OCI-LY1 (cell line): ENCODE data around the gene NR4A1.

Source experiments
- H2AFZ ChIP-seq: fragments of 200-600 bp; sonication (generic), shearing (Covaris generic); 2 replicates; pipeline ENCODE4 v1.6.0; 2014; ENCODE audit warnings: antibody characterized with exemption, mild to moderate bottlenecking, low read length
- H3F3A ChIP-seq: fragments of 200-600 bp; sonication (generic), shearing (Covaris generic); 2 replicates; pipeline ENCODE4 v1.6.0; 2014; ENCODE audit warnings: mild to moderate bottlenecking, antibody characterized with exemption, low read length, moderate library complexity; ENCODE audit not compliant: insufficient read depth
- H3K27ac ChIP-seq: fragments of 200-600 bp; sonication (generic); 2 replicates; pipeline ENCODE4 v1.5.1; 2014; ENCODE audit warnings: low read length, mixed run types, mild to moderate bottlenecking, low read depth; ENCODE audit not compliant: poor library complexity, severe bottlenecking
- H3K27me3 ChIP-seq: fragments of 200-600 bp; sonication (generic); 2 replicates; pipeline ENCODE4 v1.6.0; 2014; ENCODE audit warnings: antibody characterized with exemption, mild to moderate bottlenecking, low read length, moderate library complexity; ENCODE audit not compliant: insufficient read depth
- H3K36me3 ChIP-seq: fragments of 200-600 bp; sonication (generic); 2 replicates; pipeline ENCODE4 v1.6.1; 2014; ENCODE audit warnings: mild to moderate bottlenecking, antibody characterized with exemption, low read length, moderate library complexity, mixed read lengths; ENCODE audit not compliant: insufficient read depth
- H3K4me1 ChIP-seq: fragments of 200-600 bp; sonication (generic); 2 replicates; pipeline ENCODE4 v1.5.1; 2014; ENCODE audit warnings: mild to moderate bottlenecking, low read length, moderate library complexity; ENCODE audit not compliant: insufficient read depth, severe bottlenecking
- H3K4me2 ChIP-seq: fragments of 200-600 bp; sonication (generic), shearing (Covaris generic); 2 replicates; pipeline ENCODE4 v1.6.1; 2014; ENCODE audit warnings: low read length
- H3K4me3 ChIP-seq: fragments of 200-600 bp; sonication (generic); 2 replicates; pipeline ENCODE4 v1.5.1; 2014; ENCODE audit warnings: low read length, low read depth, mild to moderate bottlenecking, mixed read lengths; ENCODE audit not compliant: poor library complexity, severe bottlenecking
- H3K79me2 ChIP-seq: fragments of 200-600 bp; shearing (Covaris generic); 2 replicates; pipeline ENCODE4 v1.6.1; 2016; ENCODE audit warnings: mixed run types, low read length, mixed read lengths; ENCODE audit not compliant: insufficient read depth
- H3K9ac ChIP-seq: fragments of 200-600 bp; sonication (generic), shearing (Covaris generic); 2 replicates; pipeline ENCODE4 v1.6.1; 2014; ENCODE audit warnings: mild to moderate bottlenecking, low read length, mixed read lengths
- H3K9me2 ChIP-seq: fragments of 200-600 bp; sonication (generic), shearing (Covaris generic); 2 replicates; pipeline ENCODE4 v1.6.1; 2014; ENCODE audit warnings: low read depth, mild to moderate bottlenecking, low read length, mixed read lengths
- H3K9me3 ChIP-seq: fragments of 200-600 bp; shearing (Covaris generic); 2 replicates; pipeline ENCODE4 v1.6.1; 2014; ENCODE audit warnings: low read length, mixed read lengths
- H4K20me1 ChIP-seq: fragments of 200-600 bp; sonication (generic), shearing (Covaris generic); 2 replicates; pipeline ENCODE4 v1.6.0; 2016; ENCODE audit warnings: mild to moderate bottlenecking, low read length; ENCODE audit not compliant: insufficient read depth
- EZH2 ChIP-seq: fragments of 200-600 bp; sonication (generic), shearing (Covaris generic); IDR thresholded peaks from 2 replicates; pipeline ENCODE4 v1.8.0; 2017; ENCODE audit warnings: borderline replicate concordance, mixed run types, mild to moderate bottlenecking, antibody characterized with exemption, low read length, moderate library complexity, mixed read lengths
- TF ChIP-seq, protein P1 (sequence below): fragments of 200-600 bp; sonication (generic), shearing (Covaris generic); IDR thresholded peaks from 2 replicates; pipeline ENCODE4 v1.5.1; 2017; ENCODE audit warnings: mild to moderate bottlenecking, antibody characterized with exemption, low read length, moderate library complexity, mixed read lengths

NR4A1 gene

DNA sequence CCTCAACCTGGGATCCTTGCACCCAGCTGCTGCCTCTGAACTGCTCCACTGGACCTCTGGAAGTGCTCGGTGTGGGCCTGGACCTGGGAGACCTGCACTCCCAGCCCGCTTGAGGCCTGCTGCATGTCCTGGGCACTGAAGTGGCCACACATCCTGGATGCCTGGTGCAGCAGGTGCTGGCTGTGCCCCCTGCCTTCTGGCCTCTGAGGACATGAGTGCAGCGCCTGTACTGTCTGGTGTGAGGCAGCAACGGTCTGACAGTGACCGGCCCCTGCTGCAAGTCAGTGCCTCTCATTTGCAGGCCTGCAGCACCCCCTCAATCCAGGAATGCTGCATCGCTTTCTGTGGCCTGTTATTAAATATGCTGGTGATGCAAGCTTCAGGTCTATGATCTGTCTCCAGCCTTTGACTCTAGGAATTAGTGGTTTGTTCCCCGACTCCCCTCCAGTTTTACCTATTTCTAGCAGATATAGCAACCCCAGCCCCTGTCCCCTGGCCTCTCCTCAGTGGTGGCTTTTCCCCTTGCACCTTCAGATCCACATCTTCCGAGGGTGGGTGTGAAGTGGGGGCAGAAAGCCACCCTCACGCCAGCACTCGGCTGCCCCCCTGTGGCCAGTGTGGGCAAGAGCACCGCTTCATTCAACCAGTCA, 31.9 kb downstream of the NR4A1 start:
- Histone ChIP-seq H3K9ac (no peak overlapping the region), H3K9me3 (no peaks in the 10 kb centered on the region), H3K79me2 (no peaks in the 10 kb centered on the region), H3K9me2 (no peaks in the 10 kb centered on the region), H4K20me1 (no peaks in the 10 kb centered on the region), H3K27me3 (no peaks in the 10 kb centered on the region), H2AFZ (no peak overlapping the region), H3K4me1 (peaks cover 53% of the 10 kb centered on the region), H3K4me3 (no peak overlapping the region), H3K4me2 (no peak overlapping the region), H3F3A (no peaks in the 10 kb centered on the region), H3K27ac (peak overlapping the region; percentile 83), H3K36me3 (peaks cover 14% of the 10 kb centered on the region)
- TF ChIP-seq, protein P1, sequence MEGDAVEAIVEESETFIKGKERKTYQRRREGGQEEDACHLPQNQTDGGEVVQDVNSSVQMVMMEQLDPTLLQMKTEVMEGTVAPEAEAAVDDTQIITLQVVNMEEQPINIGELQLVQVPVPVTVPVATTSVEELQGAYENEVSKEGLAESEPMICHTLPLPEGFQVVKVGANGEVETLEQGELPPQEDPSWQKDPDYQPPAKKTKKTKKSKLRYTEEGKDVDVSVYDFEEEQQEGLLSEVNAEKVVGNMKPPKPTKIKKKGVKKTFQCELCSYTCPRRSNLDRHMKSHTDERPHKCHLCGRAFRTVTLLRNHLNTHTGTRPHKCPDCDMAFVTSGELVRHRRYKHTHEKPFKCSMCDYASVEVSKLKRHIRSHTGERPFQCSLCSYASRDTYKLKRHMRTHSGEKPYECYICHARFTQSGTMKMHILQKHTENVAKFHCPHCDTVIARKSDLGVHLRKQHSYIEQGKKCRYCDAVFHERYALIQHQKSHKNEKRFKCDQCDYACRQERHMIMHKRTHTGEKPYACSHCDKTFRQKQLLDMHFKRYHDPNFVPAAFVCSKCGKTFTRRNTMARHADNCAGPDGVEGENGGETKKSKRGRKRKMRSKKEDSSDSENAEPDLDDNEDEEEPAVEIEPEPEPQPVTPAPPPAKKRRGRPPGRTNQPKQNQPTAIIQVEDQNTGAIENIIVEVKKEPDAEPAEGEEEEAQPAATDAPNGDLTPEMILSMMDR: peak; percentile 99
- no peak for TF ChIP-seq EZH2

DNA sequence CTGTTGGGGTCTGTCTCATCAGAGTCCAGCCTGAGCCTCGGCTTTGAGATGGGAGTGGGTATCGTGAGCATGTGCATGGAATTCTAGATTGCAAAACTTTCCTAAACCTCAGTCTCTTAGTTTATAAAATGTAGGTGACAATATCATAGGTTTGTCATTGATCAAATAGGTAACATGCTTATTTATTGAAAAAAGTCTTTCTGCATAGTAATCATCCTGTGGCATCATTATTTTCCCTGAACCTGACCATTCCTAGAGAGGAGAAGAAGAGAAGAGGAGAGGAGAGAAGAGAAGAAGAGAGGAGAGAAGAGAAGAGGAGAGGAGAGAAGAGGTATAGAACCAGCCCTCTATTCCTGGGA, 32.4 kb downstream of the NR4A1 start:
- no peak overlapping the region for H3K4me3 ChIP-seq
- H2AFZ ChIP-seq: no peak overlapping the region
- H3F3A ChIP-seq: no peaks in the 10 kb centered on the region
- H3K4me1 ChIP-seq: peaks cover 58% of the 10 kb centered on the region
- H3K36me3 ChIP-seq: peaks cover 9% of the 10 kb centered on the region; the same call in 1 of the 2 replicates
- H3K9me3 ChIP-seq: no peaks in the 10 kb centered on the region
- no peaks in the 10 kb centered on the region for H3K79me2 ChIP-seq
- no peaks in the 10 kb centered on the region for H3K27me3 ChIP-seq
- TF ChIP-seq, protein P1: no peak; the same call in 1 of the 2 replicates
- no peak for TF ChIP-seq EZH2
- no peak overlapping the region for H3K9ac ChIP-seq
- no peak overlapping the region for H3K4me2 ChIP-seq
- H4K20me1 ChIP-seq: no peaks in the 10 kb centered on the region
- H3K9me2 ChIP-seq: no peaks in the 10 kb centered on the region
- H3K27ac ChIP-seq: no peak overlapping the region

DNA sequence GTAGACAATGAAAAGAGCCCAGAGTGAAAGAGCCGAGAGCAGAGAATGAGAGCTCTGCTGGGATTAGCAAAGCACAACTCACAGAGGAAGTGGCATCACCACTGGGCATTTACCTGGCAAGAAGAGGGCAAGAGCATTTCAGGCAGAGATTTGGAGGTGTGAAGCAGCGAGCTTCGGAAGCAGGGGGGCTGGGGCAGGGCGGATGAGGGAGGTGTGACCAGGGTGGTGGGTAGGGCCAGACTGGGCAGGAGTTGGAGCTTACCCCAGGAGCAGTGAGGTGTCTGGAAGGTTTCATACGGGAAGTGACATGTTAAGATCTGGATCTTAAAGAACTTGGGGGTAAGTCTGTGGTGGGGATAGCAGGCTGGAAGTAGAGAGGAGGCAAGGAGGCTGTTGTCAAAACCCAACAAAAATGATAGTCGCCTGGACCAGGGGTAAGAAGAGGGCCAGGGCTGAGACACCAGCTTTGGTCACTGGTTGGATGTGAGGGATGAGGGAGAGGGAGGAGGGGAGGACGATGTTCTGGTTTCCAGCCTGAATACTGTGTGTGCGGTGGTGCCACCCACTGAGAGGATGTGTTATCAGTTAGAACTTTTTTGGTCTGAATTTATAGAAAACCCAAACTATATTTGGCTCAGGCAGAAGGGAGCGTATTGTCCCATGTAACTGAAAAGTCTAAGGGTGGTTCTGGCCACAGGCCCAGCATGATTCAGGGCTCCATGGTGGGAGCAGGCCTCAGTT, 33.4 kb downstream of the NR4A1 start:
- no peak overlapping the region for H3K27ac ChIP-seq
- H3K79me2 ChIP-seq: no peaks in the 10 kb centered on the region
- TF ChIP-seq EZH2: no peak
- TF ChIP-seq, protein P1: no peak

More for the DNA sequence above, 33.4 kb downstream of the NR4A1 start:
- Histone ChIP-seq H3K4me3 (no peak overlapping the region), H3K4me2 (no peak overlapping the region), H3F3A (no peaks in the 10 kb centered on the region), H2AFZ (no peak overlapping the region), H3K36me3 (peaks cover 4% of the 10 kb centered on the region; the same call in 1 of the 2 replicates), H3K9me2 (no peaks in the 10 kb centered on the region), H3K9ac (no peak overlapping the region), H4K20me1 (no peaks in the 10 kb centered on the region), H3K27me3 (no peaks in the 10 kb centered on the region), H3K4me1 (peaks cover 69% of the 10 kb centered on the region), H3K9me3 (no peaks in the 10 kb centered on the region)
